ENCODE results near the gene TMEM200B. TPM values are rescaled to one million over a fixed set of nuclear protein-coding genes. Genes with fewer than 3 reads are reported as not detected.
"Not testable (repeated sequence)": the region's sequence is repeated elsewhere in the genome, so short reads cannot be mapped to it uniquely, and the experiment has no call there.

TMEM200B gene
- polyA plus RNA-seq, 6 donors from 2014 or later: not detected

GRCh38 chr1:29117381-29117780, 6.3 kb downstream of the TMEM200B start:
- no peaks in the 10 kb centered on the region for H3K9me3 Mint-ChIP-seq
- H3K27ac Mint-ChIP-seq: peak overlapping the region in 2 of 6 donors; percentile 63 to 88
- H3K36me3 Mint-ChIP-seq: peaks cover 43 to 46% of the 10 kb centered on the region in 2 donors

GRCh38 chr1:29114654-29115053, 9.0 kb downstream of the TMEM200B start:
- H3K27ac Mint-ChIP-seq: no peak overlapping the region
- ATAC-seq (ENCODE audit: low read depth in 2 of 2): no peak
- DNase-seq: no peak
- peaks cover 49 to 50% of the 10 kb centered on the region in 2 donors for H3K36me3 Mint-ChIP-seq
- H3K4me1 Mint-ChIP-seq: no peaks in the 10 kb centered on the region
- no peaks in the 10 kb centered on the region for H3K9me3 Mint-ChIP-seq
- H3K4me3 Mint-ChIP-seq: no peak overlapping the region
- no peaks in the 10 kb centered on the region for H3K27me3 Mint-ChIP-seq

More at GRCh38 chr1:29117381-29117780, 6.3 kb downstream of the TMEM200B start:
- peaks cover 0 to 5% (median 4%) of the 10 kb centered on the region in 3 donors for H3K27me3 Mint-ChIP-seq
- no peak for ATAC-seq (ENCODE audit: low read depth in 2 of 2)
- no peak overlapping the region for H3K4me3 Mint-ChIP-seq
- no peak for DNase-seq
- no peaks in the 10 kb centered on the region for H3K4me1 Mint-ChIP-seq

- no peak for ATAC-seq (ENCODE audit: low read depth in 2 of 2)
- Mint-ChIP-seq H3K4me1 (no peaks in the 10 kb centered on the region), H3K4me3 (no peak overlapping the region), H3K36me3 (peaks cover 40 to 43% of the 10 kb centered on the region in 2 donors), H3K27me3 (no peaks in the 10 kb centered on the region), H3K9me3 (no peaks in the 10 kb centered on the region), H3K27ac (peak overlapping the region in 1 of 6 donors; percentile 54)
- no peak for DNase-seq
These were observed 10.1 kb downstream of the TMEM200B start for GRCh38 chr1:29113413-29114117.

- H3K4me1 Mint-ChIP-seq: no peaks in the 10 kb centered on the region
- H3K4me3 Mint-ChIP-seq: no peak overlapping the region
- H3K9me3 Mint-ChIP-seq: no peaks in the 10 kb centered on the region
- H3K27ac Mint-ChIP-seq: peak overlapping the region in 2 of 6 donors; percentile 44 to 52
- peaks cover 36 to 39% of the 10 kb centered on the region in 2 donors for H3K36me3 Mint-ChIP-seq
- no peak for DNase-seq
- no peaks in the 10 kb centered on the region for H3K27me3 Mint-ChIP-seq
- ATAC-seq (ENCODE audit: low read depth in 2 of 2): no peak
These were observed 10.8 kb downstream of the TMEM200B start for GRCh38 chr1:29112705-29113412.

GRCh38 chr1:29108041-29108440, 15.7 kb downstream of the TMEM200B start:
- H3K4me3 Mint-ChIP-seq; H3K9me3 Mint-ChIP-seq; H3K4me1 Mint-ChIP-seq; H3K27me3 Mint-ChIP-seq; ATAC-seq (ENCODE audit: low read depth in 2 of 2); DNase-seq; H3K27ac Mint-ChIP-seq: not testable (repeated sequence)
- H3K36me3 Mint-ChIP-seq: peaks cover 12 to 18% of the 10 kb centered on the region in 2 donors

GRCh38 chr1:29105822-29106221, 17.9 kb downstream of the TMEM200B start:
- ATAC-seq (ENCODE audit: low read depth in 2 of 2) (no peak), DNase-seq (no peak)
- H3K4me3 Mint-ChIP-seq: no peak overlapping the region
- H3K4me1 Mint-ChIP-seq: no peaks in the 10 kb centered on the region
- peaks cover 10 to 17% of the 10 kb centered on the region in 2 donors for H3K36me3 Mint-ChIP-seq
- no peaks in the 10 kb centered on the region for H3K27me3 Mint-ChIP-seq
- no peaks in the 10 kb centered on the region for H3K9me3 Mint-ChIP-seq
- no peak overlapping the region for H3K27ac Mint-ChIP-seq

- DNase-seq: no peak
- H3K36me3 Mint-ChIP-seq: peaks cover 27 to 35% of the 10 kb centered on the region in 2 donors
- H3K4me1 Mint-ChIP-seq: no peaks in the 10 kb centered on the region
- H3K4me3 Mint-ChIP-seq: no peak overlapping the region
- H3K9me3 Mint-ChIP-seq: no peaks in the 10 kb centered on the region
- ATAC-seq (ENCODE audit: low read depth in 2 of 2): no peak
- no peak overlapping the region for H3K27ac Mint-ChIP-seq
- H3K27me3 Mint-ChIP-seq: no peaks in the 10 kb centered on the region
These were observed 23.2 kb downstream of the TMEM200B start for GRCh38 chr1:29100487-29100886.

GRCh38 chr1:29099286-29099685, 24.4 kb downstream of the TMEM200B start:
- peak overlapping the region in 1 of 8 donors; percentile 25 for H3K4me3 Mint-ChIP-seq
- H3K9me3 Mint-ChIP-seq: no peaks in the 10 kb centered on the region
- peaks cover 27 to 35% of the 10 kb centered on the region in 2 donors for H3K36me3 Mint-ChIP-seq
- DNase-seq: no peak
- H3K27me3 Mint-ChIP-seq: no peaks in the 10 kb centered on the region
- H3K27ac Mint-ChIP-seq: no peak overlapping the region
- H3K4me1 Mint-ChIP-seq: no peaks in the 10 kb centered on the region
- ATAC-seq (ENCODE audit: low read depth in 2 of 2): no peak

GRCh38 chr1:29096231-29096886, 27.3 kb downstream of the TMEM200B start:
- peaks cover 0 to 6% (median 0%) of the 10 kb centered on the region in 7 donors for H3K9me3 Mint-ChIP-seq
- H3K4me1 Mint-ChIP-seq: no peaks in the 10 kb centered on the region
- DNase-seq (no peak), ATAC-seq (ENCODE audit: low read depth in 2 of 2) (no peak)
- peaks cover 27 to 42% of the 10 kb centered on the region in 2 donors for H3K36me3 Mint-ChIP-seq
- peak overlapping the region in 1 of 8 donors; percentile 19 for H3K4me3 Mint-ChIP-seq
- H3K27me3 Mint-ChIP-seq: no peaks in the 10 kb centered on the region
- H3K27ac Mint-ChIP-seq: peak overlapping the region in 2 of 6 donors; percentile 47 to 53

- Mint-ChIP-seq H3K27ac (peak overlapping the region in 1 of 6 donors; percentile 27), H3K27me3 (no peaks in the 10 kb centered on the region), H3K4me1 (peaks cover 0 to 3% (median 0%) of the 10 kb centered on the region in 3 donors), H3K36me3 (peaks cover 32 to 41% of the 10 kb centered on the region in 2 donors), H3K4me3 (no peak overlapping the region), H3K9me3 (peaks cover 0 to 6% (median 0%) of the 10 kb centered on the region in 7 donors)
- ATAC-seq (ENCODE audit: low read depth in 2 of 2) (no peak), DNase-seq (no peak)
These were observed 28.7 kb downstream of the TMEM200B start for GRCh38 chr1:29094954-29095353.

- H3K4me1 Mint-ChIP-seq: peaks cover 0 to 3% (median 0%) of the 10 kb centered on the region in 3 donors
- peaks cover 32 to 37% of the 10 kb centered on the region in 2 donors for H3K36me3 Mint-ChIP-seq
- ATAC-seq (ENCODE audit: low read depth in 2 of 2) (no peak), DNase-seq (no peak)
- no peaks in the 10 kb centered on the region for H3K27me3 Mint-ChIP-seq
- H3K27ac Mint-ChIP-seq: no peak overlapping the region
- H3K4me3 Mint-ChIP-seq: no peak overlapping the region
- H3K9me3 Mint-ChIP-seq: peaks cover 0 to 6% (median 0%) of the 10 kb centered on the region in 7 donors
These were observed 29.3 kb downstream of the TMEM200B start for GRCh38 chr1:29094433-29094832.

GRCh38 chr1:29092704-29093103, 31.0 kb downstream of the TMEM200B start:
- not testable (repeated sequence) for DNase-seq; ATAC-seq (ENCODE audit: low read depth in 2 of 2)
- H3K36me3 Mint-ChIP-seq: peaks cover 32 to 33% of the 10 kb centered on the region in 2 donors

GRCh38 chr1:29090937-29091618, 32.6 kb downstream of the TMEM200B start:
- H3K9me3 Mint-ChIP-seq: peaks cover 0 to 6% (median 0%) of the 10 kb centered on the region in 7 donors
- peaks cover 0 to 3% (median 0%) of the 10 kb centered on the region in 3 donors for H3K4me1 Mint-ChIP-seq
- no peaks in the 10 kb centered on the region for H3K27me3 Mint-ChIP-seq
- ATAC-seq (ENCODE audit: low read depth in 2 of 2) (no peak), DNase-seq (no peak)
- H3K36me3 Mint-ChIP-seq: peaks cover 25 to 27% of the 10 kb centered on the region in 2 donors
- H3K4me3 Mint-ChIP-seq: no peak overlapping the region
- no peak overlapping the region for H3K27ac Mint-ChIP-seq

More at GRCh38 chr1:29092704-29093103, 31.0 kb downstream of the TMEM200B start:
- H3K27ac Mint-ChIP-seq: peak overlapping the region in 1 of 6 donors; percentile 57
- H3K27me3 Mint-ChIP-seq, H3K4me1 Mint-ChIP-seq, H3K9me3 Mint-ChIP-seq, H3K4me3 Mint-ChIP-seq: not testable (repeated sequence)
